Activated CD8-positive, alpha-beta memory T cell treated with anti-CD3 and anti-CD28 coated beads, Interleukin-2, amount 50 U/mL, for 1 hour (primary cell): ENCODE data around the gene HLA-E.
"Not testable (repeated sequence)": the region's sequence is repeated elsewhere in the genome, so short reads cannot be mapped to it uniquely, and the experiment has no call there.

Experiments
- DNase-seq: peaks from one replicate; pipeline ENCODE4 v3.0.0-alpha.2; 2020; ENCODE audit errors: extremely low read depth

HLA-E gene

DNA sequence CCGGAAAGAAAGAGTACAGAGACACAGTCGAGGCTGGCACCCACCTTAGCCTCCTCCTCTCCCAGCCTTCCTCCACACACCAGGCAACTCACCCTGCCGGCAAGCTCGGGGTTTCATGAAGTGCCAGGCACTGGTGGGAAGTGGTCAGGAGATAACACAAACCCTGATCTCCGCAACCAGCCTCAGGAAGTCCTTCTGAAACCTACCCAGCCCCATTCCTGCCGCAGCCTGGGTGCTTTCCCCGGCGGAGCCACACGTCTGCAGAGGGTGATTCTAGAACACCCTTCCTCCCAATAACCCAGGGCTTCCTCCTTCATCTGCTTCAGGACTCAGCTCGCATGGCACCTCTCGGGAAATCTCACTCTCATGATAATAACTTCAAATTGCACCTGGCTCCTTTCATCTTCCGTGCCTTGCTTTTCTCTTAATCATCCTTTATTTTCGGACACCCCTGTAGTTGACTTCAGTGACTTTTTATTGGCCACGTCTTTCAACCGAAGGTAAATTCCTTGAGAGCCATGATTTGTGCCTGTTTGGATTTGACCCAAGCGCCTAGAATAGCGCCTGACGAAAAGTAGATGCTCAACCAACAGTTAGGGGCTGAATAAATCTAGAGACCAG, 8.7 kb upstream of the HLA-E start:
- DNase-seq, result no peak

DNA sequence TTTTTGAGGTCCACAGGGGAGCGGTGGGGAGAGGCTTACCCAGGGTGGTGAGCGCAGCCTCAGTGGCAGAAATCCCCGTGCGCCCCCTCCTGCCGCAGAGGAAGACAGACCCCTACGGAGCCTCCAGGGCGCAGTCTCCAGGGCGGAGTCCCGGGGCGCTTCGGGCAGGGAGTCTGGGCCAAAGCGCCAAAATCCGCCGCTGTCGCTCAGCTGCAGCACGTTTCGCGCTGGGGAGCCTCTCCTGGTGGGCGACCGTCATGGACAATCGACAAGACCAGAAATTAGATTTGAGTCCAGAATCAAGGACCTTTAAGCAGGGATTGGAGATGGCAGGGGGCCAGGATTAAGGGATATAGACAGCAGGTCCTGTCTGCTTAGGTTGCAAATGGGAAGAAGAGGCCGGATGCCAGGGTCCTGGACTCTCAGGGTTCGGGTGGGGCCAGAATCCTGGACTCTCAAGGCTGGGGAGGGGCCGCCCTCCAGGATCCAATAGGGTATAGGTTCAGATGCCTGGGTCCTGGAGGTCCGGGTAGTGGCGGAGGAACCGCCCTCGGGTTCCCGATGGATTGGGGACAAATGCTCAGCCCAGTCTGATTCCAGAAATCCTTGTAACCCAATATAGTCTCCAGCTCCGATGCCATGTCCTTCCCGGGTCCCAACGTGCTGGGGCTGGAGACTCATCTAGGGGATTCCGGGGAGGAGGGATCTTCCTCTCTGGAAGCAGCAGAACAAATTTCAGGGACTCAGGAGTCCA, 7.9 kb upstream of the HLA-E start:
- no peak for DNase-seq

DNA sequence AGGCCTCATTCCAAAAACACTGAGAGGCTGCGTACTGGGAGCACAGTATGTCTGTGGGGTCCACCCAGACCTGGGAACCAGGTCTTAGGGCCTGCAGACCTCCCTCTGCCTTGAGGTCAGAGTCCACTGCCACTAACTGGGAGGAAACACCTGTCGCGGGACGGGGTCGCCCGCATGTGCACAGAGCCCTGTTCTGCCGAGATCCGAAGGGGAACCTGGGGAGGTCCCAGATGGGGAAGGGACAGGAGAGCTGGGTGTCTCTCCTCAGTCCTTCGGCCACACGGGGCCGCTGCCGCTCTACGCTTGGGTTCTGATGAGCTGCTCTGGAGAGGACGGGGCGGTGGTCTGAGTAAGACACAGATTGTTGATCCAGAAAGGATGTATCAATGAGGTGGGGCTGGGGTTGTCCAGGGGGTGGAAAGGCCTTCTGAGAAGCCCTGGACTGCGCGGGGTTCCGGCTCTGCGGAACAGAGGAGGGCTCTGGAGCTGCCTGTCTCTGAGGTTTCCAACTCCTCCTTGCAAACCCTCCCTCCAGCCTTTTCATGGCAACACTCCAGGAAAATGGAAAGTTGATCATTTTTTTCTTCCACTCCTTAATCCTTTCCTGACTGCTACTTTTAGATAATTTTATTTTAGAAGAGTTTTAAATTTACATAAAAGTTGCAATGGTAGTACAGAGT, 7.2 kb upstream of the HLA-E start:
- DNase-seq, result not testable (repeated sequence)

DNA sequence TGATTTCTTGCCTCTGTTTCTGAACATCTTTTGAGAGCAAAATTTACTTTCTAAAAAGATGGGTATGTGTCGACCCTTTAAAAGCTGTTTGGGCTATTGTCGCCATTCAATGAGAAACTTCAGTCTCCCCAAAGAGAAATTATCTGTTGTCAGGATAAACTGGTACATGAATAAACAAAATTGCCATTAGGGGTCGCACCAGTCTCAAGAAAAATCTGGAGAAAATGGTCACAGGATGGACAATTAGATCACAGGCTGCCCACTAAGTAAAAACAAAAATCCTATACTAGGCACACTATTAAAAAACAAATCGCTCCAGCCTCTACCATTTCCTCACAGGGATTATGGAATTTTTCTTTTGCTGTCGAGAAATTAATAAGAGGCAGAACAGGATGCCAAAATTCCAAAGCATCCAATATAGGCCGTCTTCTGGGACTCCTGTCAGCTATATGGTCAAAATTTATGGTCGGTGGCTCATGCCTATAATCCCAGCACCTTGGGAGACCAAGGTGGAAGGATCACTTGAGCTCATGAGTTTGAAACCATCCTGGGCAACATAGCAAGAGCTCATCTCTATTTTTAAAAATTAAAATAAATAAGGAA, 5.5 kb upstream of the HLA-E start:
- no peak for DNase-seq

DNA sequence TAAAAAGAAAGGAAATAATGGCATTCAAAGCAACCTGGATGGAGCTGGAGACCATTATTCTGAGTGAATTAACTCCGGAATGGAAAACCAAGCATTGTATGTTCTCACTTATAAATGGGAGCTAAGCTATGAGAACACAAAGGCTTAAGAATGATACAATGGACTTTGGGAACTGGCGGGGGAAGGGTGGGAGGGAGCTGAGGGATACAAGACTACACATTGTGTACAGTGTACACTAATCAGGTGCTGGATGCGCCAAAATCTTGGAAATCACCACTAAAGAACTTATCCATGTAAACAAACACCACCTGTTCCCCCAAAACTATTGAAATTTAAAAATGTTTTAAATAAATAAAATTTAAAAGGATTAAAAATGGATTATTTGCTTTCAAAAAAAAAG, 4.1 kb upstream of the HLA-E start:
- no peak for DNase-seq

DNA sequence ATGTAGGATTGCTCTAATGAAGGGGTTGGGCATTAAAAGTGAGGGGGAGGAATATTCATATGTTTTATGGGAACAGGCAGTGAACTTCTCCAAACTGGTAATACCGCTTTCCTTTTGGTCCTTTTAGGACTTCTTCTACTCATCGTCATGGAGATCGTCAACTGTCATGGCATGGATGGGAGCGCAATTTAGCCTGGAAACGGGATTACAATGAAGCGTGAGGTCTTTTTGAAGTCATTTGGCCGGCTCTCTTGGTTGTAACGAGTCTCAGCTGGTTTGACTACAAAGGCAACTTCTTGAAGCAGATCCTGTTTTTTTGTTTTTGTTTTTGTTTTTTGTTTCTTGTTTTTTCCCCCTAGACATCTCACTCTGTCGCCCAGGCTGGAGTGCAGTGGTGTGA, 1.4 kb upstream of the HLA-E start:
- no peak for DNase-seq

DNA sequence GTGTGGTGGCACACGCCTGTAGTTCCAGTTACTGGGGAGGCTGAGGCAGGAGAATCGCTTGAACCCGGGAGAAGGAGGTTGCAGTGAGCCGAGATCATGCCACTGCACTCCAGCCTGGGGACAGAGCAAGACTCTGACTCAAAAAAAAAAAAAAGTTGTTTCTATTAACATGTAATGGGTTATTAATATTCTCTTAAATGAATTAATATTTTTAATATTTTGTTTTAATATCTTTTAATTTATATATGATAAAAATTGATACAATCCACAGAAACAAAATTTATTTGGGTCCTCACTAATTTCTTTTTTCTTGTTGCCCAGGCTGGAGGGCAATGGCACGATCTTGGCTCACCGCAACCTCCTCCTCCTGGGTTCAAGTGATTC, 620 bp upstream of the HLA-E start:
- DNase-seq, result not testable (repeated sequence)

DNA sequence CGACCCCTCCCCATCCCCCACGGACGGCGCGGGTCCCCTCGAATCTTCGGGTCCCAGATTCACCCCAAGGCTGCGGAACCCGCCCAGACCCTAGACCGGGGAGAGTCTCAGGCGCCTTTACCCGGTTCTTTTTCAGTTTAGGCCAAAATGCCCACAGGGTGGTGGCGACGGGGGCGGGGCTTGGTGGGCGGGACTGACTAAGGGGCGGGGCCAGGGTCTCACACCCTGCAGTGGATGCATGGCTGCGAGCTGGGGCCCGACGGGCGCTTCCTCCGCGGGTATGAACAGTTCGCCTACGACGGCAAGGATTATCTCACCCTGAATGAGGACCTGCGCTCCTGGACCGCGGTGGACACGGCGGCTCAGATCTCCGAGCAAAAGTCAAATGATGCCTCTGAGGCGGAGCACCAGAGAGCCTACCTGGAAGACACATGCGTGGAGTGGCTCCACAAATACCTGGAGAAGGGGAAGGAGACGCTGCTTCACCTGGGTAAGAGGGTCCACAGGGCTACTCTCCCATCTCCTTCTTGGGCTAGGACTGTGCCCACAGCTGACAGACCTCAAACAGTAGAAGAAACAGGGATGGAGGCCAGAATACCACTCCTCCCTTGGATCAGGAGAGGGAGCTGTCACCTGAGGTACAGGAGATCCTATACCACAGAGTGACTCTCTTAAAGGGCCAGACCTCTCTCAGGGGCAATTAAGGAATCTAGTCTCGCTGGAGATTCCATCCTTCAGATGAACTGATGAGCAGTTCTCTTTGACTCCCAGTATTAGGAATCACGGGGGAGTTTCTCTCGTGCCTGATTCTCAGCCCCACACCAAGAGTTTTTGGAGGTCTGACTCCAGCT, 942 bp downstream of the HLA-E start:
- peak; percentile 59 for DNase-seq

DNA sequence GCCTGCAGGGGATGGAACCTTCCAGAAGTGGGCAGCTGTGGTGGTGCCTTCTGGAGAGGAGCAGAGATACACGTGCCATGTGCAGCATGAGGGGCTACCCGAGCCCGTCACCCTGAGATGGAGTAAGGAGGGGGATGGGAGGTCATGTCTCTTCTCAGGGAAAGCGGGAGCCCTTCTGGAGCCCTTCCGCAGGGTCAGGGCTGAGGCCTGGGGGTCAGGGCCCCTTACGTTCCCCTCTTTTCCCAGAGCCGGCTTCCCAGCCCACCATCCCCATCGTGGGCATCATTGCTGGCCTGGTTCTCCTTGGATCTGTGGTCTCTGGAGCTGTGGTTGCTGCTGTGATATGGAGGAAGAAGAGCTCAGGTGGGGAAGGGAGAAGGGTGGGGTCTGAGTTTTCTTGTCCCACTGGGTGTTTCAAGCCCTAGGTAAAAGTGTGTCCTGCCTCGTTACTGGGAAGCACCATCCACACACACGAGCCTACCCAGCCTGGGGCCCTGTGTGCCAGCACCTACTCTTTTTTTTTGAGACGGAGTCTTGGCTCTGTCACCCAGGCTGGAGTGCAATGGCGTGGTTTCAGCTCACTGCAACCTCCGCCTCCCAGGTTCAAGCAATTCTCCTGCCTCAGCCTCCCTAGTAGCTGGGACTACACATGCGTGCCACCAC, 2.1 kb downstream of the HLA-E start:
- not testable (repeated sequence) for DNase-seq

DNA sequence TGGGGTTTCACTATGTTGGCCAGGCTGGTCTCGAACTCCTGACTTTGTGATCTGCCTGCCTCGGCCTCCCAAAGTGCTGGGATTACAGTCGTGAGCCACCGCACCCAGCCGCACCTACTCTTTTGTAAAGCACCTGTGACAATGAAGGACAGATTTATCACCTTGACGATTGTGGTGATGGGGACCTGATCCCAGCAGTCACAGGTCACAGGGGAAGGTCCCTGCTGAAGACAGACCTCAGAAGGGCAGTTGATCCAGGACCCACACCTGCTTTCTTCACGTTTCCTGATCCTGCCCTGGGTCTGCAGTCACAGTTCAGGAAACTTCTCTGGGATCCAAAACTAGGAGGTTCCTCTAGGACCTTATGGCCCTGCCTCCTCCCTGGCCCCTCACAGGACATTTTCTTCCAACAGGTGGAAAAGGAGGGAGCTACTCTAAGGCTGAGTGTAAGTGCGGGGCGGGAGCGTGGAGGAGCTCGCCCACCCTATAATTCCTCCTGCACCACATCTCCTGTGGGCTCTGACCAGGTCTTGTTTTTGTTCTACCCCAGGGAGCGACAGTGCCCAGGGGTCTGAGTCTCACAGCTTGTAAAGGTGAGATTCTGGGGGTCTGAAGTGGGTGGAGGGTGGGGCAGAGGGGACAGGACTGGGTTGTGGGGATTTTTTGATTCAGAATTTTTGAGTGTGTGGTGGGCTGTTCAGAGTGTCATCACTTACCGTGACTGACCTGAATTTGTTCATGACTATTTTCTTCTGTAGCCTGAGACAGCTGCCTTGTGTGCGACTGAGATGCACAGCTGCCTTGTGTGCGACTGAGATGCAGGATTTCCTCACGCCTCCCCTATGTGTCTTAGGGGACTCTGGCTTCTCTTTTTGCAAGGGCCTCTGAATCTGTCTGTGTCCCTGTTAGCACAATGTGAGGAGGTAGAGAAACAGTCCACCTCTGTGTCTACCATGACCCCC, 3.0 kb downstream of the HLA-E start:
- DNase-seq, result no peak

DNA sequence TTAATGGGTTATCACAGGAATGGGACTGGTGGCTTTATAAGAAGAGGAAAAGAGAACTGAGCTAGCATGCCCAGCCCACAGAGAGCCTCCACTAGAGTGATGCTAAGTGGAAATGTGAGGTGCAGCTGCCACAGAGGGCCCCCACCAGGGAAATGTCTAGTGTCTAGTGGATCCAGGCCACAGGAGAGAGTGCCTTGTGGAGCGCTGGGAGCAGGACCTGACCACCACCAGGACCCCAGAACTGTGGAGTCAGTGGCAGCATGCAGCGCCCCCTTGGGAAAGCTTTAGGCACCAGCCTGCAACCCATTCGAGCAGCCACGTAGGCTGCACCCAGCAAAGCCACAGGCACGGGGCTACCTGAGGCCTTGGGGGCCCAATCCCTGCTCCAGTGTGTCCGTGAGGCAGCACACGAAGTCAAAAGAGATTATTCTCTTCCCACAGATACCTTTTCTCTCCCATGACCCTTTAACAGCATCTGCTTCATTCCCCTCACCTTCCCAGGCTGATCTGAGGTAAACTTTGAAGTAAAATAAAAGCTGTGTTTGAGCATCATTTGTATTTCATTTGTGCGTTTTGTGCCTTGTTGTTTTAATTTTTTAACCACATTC, 4.4 kb downstream of the HLA-E start:
- DNase-seq, result no peak

DNA sequence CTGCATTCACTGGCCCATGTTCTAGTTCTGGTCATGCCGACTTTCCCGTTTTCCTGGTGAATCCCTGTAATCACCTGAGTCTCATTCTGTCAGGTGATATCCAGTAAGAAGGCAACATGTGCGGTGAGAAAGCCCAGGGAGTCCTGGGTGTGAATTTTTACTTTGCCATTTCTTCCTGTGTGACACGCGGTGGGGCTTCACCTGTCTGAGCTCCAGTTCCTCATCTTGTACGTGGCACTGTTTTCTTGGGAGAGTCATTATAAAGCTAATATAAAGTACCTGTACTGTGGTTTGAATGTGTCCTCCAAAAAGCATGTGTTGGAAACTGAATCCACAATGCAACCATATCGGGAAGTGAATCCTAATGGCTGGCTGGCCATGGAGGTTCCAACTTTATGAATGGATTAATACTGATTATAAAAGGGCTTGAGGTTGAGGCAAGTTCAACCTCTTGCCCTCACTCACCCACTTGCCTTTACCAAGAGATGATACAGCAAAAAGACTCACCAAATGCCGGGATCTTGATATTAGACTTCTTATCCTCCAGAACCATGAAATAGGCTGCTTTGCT, 5.1 kb downstream of the HLA-E start:
- no peak for DNase-seq

DNA sequence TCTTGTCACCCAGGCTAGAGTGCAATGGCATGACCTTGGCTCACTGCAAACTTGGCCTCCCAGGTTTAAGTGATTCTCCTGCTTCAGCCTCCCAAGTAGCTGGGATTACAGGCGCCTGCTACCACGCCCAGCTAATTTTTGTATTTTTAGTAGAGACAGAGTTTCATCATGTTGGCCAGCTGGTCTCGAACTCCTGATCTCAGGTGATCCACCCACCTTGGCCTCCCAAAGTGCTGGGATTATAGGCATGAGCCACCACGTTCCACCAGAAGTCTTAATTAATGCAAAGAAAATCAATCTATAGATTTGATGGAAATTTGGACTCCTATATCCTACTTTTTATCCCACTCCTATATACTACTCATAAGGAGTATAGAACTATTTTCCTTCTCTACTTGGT, 5.8 kb downstream of the HLA-E start:
- not testable (repeated sequence) for DNase-seq

DNA sequence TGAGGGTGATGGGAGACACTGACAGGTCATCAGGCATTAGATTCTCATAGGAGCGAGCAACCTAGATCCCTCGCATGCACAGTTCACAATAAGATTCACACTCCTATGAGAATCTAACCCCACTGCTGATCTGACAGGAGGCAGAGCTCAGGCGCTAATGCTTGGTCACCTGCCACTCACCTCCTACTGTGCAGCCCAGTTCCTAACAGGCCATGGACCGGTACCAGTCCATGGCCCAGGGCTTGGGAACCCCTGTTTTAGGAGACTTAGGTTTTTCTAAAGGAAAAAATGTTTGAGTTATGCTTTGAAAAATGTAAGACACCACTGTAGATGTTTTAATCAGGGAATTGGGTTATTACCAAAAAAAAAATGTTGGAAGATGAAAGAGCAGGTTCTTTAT, 6.7 kb downstream of the HLA-E start:
- DNase-seq, result no peak

DNA sequence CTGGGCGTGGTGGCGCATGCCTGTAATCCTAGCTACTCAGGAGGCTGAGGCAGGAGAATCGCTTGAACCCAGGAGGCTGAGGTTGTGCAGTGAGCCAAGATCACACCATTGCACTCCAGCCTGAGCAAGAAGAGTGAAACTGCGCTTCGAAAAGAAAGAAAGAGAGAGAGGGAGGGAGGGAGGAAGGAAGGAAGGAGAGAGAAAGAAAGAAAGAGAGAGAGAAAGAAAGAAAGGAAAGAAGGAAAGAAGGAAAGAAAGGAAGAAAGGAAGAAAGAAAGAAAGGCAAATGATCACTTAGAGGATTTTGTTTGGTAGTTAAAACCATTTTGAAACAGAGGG, 7.9 kb downstream of the HLA-E start:
- not testable (repeated sequence) for DNase-seq

DNA sequence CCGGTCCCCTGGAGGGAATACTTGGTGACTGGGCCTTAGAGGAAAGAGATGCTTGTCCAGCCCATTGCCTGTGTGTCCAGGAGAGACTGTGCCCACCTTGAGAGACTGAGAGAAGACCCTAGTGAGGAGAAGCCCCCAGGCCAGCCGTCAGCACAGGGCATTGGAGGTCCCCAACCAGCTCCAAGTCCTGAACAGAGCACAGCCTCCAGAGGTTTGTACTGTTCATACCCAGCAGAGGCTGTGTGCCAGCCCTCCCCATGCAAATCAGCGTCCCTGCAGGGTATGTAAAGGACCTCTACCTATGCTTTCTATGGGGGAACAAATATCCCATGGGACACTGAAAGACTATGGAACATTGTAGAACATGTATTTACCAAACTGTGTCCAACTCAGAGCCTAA, 8.4 kb downstream of the HLA-E start:
- DNase-seq, result no peak

DNA sequence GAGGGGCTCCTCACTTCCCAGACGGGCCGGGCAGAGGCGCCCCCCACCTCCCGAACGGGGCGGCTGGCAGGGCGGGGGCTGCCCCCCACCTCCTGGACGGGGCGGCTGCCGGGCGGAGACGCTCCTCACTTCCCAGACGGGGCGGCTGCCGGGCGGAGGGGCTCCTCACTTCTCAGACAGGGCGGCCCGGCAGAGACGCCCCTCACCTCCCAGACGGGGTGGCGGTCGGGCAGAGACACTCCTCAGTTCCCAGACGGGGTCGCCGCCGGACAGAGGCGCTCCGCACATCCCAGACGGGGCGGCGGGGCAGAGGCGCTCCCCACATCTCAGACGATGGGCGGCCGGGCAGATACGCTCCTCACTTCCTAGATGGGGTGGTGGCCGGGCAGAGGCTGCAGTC, 9.4 kb downstream of the HLA-E start:
- DNase-seq, result not testable (repeated sequence)

DNA sequence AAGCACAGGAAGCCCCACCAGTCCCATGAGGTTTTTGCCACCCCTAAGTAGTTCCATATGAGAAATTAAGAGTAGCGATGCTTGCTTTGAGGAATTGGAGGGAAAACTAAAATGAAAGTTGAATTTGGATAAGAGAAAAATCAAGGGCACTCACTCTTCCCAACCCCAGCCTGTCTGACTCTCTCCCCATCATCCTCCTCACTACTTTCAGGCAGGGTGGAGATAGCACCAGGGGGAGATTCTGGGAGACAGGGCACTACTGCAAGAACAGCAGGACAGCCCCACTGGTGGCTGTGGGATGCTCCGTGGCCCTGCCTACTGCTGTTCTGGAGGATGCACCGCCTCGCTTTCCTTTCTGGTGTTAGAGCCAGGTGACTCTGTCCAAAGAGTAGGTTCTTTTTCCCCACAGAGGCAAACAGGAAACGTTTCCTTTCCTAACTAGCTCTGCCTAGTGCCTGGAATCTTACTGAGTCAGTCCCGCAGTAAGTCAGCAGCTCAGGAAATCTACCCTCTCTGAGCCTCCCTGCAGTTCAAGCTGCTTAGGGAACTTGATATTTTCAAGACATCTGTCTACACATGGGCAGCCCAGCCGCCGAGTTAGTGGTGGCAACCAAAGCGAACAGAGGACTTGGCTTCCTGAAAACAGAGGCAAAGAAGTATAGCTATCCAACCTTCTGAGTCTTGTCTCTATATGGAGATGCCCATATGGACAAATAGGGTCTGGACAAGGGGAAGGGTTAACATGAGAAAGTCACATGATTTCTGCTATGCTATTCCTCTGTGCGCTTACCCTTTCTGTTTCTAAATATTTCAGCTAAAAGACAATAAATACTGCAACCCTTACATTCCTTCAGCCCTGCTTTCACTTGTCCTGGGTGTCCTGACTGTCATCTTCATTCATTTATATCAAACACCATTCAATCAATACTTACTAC, 11.4 kb downstream of the HLA-E start:
- DNase-seq, result no peak
